Measurements from ENCODE around the gene ESYT2.

ESYT2 gene

DNA sequence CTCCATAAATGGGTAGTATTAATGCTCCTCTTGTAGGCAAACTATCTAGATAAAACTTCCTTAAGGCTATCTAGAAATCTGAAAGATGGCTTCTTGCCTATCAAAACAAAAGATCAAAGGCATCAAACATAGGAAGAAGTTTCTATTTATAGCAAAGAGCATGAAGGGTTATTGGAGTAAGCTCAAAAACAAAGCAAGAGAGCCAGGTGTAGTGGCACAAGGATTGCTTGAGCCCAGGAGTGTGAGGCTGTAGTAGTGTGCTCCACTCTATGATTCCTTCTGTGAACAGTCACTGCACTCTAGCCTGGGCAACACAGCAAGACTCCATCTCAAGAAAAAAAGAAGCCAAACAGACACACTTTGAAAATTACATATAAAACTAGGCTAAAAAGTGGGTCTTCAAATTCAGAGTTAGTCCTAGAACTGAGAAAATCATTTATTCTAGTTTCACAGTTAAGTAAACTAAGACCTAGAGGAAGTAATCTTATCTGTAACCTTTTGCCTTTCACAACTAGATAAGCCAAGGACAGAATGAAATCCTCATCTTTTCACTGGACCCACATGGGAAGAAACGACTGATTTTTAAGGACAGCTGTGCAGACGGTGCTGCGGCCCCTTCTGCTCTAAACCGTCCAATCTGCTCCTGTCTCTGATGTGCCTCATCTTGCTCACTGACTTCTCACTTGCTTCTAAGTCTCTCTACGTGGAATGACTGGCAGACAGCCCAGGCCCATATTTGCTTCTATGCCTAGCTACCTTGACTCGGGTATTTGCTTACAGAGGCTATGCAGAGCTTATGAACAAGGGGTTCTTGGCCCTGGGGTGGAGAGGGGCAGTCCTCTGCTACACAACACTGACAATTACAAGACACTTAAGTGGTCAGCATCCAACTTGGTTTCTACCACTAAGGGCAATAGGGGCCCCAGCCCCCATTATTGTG, 50.0 kb downstream of the ESYT2 start:
- peak overlapping the region; percentile 76 for H3K27ac ChIP-seq
- TF ChIP-seq, protein P1, sequence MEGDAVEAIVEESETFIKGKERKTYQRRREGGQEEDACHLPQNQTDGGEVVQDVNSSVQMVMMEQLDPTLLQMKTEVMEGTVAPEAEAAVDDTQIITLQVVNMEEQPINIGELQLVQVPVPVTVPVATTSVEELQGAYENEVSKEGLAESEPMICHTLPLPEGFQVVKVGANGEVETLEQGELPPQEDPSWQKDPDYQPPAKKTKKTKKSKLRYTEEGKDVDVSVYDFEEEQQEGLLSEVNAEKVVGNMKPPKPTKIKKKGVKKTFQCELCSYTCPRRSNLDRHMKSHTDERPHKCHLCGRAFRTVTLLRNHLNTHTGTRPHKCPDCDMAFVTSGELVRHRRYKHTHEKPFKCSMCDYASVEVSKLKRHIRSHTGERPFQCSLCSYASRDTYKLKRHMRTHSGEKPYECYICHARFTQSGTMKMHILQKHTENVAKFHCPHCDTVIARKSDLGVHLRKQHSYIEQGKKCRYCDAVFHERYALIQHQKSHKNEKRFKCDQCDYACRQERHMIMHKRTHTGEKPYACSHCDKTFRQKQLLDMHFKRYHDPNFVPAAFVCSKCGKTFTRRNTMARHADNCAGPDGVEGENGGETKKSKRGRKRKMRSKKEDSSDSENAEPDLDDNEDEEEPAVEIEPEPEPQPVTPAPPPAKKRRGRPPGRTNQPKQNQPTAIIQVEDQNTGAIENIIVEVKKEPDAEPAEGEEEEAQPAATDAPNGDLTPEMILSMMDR (conservative IDR thresholded peaks at IDR 0.05), result no peak

DNA sequence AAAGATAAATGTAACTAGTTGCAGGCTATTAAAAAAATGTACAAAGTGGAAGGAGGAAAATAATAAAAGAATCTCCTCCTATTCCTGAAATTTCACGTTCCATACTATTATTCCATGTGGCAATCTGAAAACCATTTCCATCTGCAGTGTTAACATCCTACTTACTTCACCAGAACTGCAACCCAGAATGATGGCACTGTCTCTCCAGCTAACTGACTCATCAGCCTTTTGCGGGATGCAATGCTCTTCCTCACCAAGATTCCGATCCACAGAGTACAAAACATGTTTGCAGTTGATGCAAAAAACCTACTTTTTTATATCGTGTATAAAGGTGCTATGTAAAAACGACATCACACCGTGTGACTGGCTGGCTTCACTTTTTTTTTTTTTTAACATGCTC, 50.8 kb downstream of the ESYT2 start:
- TF ChIP-seq, protein P1 (conservative IDR thresholded peaks at IDR 0.05), result no peak
- H3K27ac ChIP-seq, result peak overlapping the region; percentile 76

DNA sequence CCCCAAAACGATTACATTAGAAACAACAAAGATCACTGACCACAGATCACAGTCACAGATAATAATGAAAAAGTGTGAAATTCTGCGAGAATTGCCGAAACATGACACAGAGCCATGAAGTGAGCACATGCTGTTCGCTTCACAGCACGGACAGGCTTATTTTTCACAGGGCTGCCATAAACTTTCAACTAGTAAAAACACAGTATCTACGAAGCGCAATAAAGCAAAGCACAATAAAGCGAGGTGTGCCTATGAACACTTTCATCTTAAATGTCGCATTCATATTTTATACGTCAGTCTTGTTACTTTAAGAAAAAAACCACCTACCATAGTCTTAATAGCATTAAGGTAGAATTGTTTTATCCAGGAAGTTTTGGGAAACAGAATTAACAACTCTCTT, 51.5 kb downstream of the ESYT2 start:
- TF ChIP-seq, protein P1 (conservative IDR thresholded peaks at IDR 0.05), result no peak
- peak overlapping the region; percentile 76 for H3K27ac ChIP-seq

DNA sequence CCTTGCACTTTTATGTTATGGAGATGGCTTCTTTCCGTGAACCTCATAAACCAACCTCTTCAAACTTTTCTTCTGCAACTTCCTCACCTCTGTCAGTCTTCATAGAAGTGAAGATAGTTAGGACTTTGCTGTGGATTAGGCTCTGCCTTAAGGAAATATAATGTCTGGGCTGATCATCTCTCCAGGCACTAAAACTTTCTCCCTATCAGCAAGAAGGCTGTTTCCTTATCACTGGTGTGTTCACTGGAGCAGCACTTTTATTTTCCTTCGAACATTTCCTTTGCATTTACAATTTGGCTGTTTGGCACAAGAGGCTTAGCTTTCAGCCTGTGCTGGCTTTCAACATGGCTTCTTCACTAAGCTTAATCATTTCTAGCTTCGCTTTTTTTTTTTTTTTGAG, 52.8 kb downstream of the ESYT2 start:
- TF ChIP-seq, protein P1 (conservative IDR thresholded peaks at IDR 0.05), result no peak
- peak overlapping the region; percentile 63 for H3K27ac ChIP-seq

DNA sequence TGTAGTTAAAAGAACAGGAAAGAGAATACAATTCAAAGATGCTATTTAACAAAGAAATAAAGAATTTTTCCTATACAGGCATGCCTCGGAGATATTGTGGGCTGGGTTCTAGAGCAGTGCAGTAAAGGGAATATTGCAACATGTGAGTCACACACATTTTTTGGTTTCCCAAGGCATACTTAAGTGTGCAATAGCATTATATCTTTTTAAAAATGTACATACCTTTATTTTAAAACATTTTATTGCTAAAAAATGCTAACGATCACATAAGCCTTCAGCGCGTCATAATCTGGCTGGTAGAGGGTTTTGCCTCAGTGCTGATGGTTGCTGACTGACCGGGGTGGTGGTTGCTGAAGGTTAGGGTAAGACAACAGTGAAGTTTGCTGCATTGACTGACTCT, 54.4 kb downstream of the ESYT2 start:
- TF ChIP-seq, protein P1 (conservative IDR thresholded peaks at IDR 0.05), result no peak
- H3K27ac ChIP-seq, result no peak overlapping the region; the same call in 1 of the 2 replicates

DNA sequence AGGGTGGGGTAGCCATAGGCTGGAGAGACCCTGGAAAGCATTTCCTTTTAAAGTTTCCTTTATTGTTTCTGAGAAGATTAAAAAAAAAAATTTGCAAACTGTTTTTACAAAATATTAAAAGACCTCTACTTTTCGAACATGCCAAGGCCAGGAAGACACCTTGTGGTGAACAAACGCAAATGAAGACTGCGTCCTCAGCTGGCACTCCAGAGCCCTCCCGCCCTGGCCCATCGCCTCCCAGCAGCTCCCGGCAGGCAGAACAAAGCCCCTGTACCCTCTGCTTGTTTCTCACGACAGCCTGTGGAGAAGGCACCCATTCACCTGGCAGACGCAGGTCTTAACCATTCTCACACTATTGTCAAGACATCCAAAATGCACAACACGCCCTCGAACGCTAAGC, 56.4 kb downstream of the ESYT2 start:
- TF ChIP-seq, protein P1 (conservative IDR thresholded peaks at IDR 0.05), result peak; percentile 70
- H3K27ac ChIP-seq, result no peak overlapping the region

DNA sequence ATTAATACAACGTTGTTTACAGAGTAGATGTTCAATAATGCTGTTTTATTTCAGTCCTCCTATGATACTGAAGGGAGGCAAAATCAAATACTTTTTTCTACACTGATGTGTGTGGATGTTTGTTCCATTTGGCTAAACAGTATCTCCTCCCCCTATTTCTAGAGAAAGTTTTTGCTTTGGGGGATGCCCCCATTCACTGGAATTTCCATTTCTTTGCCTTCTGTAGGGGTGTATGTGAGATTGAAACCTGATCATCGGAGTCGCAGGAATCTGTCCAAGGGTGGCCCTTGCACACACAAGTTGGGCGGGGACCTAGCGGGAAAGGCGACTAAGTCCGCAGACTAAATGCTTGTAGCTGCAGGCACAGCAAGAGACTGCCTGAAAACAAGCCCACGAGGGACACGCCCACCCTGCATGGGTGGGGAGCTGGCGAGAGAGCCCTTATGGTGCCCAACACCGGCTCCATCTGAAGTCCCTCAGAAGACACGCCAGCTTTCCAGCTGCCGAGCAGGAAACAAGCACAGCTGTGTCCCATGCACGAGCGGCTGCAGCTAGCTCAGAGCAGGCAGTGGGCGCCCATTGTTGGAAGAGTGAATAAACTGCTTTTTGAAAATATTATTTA, 58.0 kb downstream of the ESYT2 start:
- no peak overlapping the region for H3K27ac ChIP-seq
- TF ChIP-seq, protein P1 (conservative IDR thresholded peaks at IDR 0.05), result no peak

All from VCaP (cell line).